Liver (tissue), 3 donors: ENCODE results near the gene GRK5.

ENCODE experiments used
- ATF3 ChIP-seq: IDR thresholded peaks from 2 replicates; pipeline ENCODE4 v1.6.1; 2016; ENCODE audit warnings: antibody characterized with exemption
- JUND ChIP-seq, 2 donors: IDR thresholded peaks; 2 replicates each; pipeline ENCODE4 v1.6.1; 2016; ENCODE audit warnings: antibody characterized with exemption in 2 of 2
- MAX ChIP-seq: IDR thresholded peaks from 2 replicates; pipeline ENCODE4 v1.6.1; 2016; ENCODE audit warnings: antibody characterized with exemption
- NR2F2 ChIP-seq: IDR thresholded peaks from 2 replicates; pipeline ENCODE4 v1.6.1; 2016; ENCODE audit warnings: antibody characterized with exemption
- RAD21 ChIP-seq, 2 donors: IDR thresholded peaks; 2 replicates each; pipeline ENCODE4 v1.6.1; 2016; ENCODE audit warnings: antibody characterized with exemption in 2 of 2, mild to moderate bottlenecking in 2 of 2
- SP1 ChIP-seq: IDR thresholded peaks from 2 replicates; pipeline ENCODE4 v1.6.1; 2018; ENCODE audit warnings: antibody characterized with exemption, mild to moderate bottlenecking
- TAF1 ChIP-seq: conservative IDR thresholded peaks from 2 replicates; pipeline ENCODE4 v1.6.1; 2016; ENCODE audit warnings: antibody characterized with exemption, mild to moderate bottlenecking
- TF ChIP-seq, protein P1 (sequence below): fragments of 150-350 bp; IDR thresholded peaks from 2 replicates; pipeline ENCODE4 v1.5.1; 2017; ENCODE audit warnings: improper control_type of control experiment, low read depth, low read length; ENCODE audit not compliant: missing input control
- TF ChIP-seq, protein P2 (sequence below): IDR thresholded peaks from 2 replicates; pipeline ENCODE4 v1.6.1; 2016; ENCODE audit warnings: antibody characterized with exemption, mild to moderate bottlenecking
- donor health status: healthy.
- donor health status: healthy.

- TF ChIP-seq, protein P1, sequence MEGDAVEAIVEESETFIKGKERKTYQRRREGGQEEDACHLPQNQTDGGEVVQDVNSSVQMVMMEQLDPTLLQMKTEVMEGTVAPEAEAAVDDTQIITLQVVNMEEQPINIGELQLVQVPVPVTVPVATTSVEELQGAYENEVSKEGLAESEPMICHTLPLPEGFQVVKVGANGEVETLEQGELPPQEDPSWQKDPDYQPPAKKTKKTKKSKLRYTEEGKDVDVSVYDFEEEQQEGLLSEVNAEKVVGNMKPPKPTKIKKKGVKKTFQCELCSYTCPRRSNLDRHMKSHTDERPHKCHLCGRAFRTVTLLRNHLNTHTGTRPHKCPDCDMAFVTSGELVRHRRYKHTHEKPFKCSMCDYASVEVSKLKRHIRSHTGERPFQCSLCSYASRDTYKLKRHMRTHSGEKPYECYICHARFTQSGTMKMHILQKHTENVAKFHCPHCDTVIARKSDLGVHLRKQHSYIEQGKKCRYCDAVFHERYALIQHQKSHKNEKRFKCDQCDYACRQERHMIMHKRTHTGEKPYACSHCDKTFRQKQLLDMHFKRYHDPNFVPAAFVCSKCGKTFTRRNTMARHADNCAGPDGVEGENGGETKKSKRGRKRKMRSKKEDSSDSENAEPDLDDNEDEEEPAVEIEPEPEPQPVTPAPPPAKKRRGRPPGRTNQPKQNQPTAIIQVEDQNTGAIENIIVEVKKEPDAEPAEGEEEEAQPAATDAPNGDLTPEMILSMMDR, result no peak
- TF ChIP-seq ATF3 (no peak), SP1 (no peak), JUND (IDR thresholded peaks at IDR 0.05) (no peak), NR2F2 (no peak), RAD21 (IDR thresholded peaks at IDR 0.05) (no peak), TAF1 (no peak), MAX (no peak)
- TF ChIP-seq, protein P2, sequence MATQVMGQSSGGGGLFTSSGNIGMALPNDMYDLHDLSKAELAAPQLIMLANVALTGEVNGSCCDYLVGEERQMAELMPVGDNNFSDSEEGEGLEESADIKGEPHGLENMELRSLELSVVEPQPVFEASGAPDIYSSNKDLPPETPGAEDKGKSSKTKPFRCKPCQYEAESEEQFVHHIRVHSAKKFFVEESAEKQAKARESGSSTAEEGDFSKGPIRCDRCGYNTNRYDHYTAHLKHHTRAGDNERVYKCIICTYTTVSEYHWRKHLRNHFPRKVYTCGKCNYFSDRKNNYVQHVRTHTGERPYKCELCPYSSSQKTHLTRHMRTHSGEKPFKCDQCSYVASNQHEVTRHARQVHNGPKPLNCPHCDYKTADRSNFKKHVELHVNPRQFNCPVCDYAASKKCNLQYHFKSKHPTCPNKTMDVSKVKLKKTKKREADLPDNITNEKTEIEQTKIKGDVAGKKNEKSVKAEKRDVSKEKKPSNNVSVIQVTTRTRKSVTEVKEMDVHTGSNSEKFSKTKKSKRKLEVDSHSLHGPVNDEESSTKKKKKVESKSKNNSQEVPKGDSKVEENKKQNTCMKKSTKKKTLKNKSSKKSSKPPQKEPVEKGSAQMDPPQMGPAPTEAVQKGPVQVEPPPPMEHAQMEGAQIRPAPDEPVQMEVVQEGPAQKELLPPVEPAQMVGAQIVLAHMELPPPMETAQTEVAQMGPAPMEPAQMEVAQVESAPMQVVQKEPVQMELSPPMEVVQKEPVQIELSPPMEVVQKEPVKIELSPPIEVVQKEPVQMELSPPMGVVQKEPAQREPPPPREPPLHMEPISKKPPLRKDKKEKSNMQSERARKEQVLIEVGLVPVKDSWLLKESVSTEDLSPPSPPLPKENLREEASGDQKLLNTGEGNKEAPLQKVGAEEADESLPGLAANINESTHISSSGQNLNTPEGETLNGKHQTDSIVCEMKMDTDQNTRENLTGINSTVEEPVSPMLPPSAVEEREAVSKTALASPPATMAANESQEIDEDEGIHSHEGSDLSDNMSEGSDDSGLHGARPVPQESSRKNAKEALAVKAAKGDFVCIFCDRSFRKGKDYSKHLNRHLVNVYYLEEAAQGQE, result no peak
These were observed 48.0 kb upstream of the GRK5 start for GRCh38 chr10:119159332-119159731.
